KOPT-K1 (cell line): ENCODE data around the gene COL12A1.

Experiments
- H3K27ac ChIP-seq: fragments of 200-600 bp; sonication (generic); 2 replicates; pipeline ENCODE4 v1.5.1; 2016; ENCODE audit warnings: antibody characterized with exemption, mild to moderate bottlenecking, low read depth, low read length; ENCODE audit not compliant: poor library complexity, severe bottlenecking
- H3K36me3 ChIP-seq: fragments of 200-600 bp; sonication (generic); 2 replicates; pipeline ENCODE4 v1.5.1; 2017; ENCODE audit warnings: antibody characterized with exemption, mild to moderate bottlenecking, low read length, moderate library complexity; ENCODE audit not compliant: insufficient read depth
- H3K9me3 ChIP-seq: fragments of 200-600 bp; sonication (generic); 2 replicates; pipeline ENCODE4 v1.5.1; 2017; ENCODE audit warnings: antibody characterized with exemption, low read length, mild to moderate bottlenecking; ENCODE audit not compliant: insufficient read depth, poor library complexity, severe bottlenecking

The COL12A1 gene

DNA sequence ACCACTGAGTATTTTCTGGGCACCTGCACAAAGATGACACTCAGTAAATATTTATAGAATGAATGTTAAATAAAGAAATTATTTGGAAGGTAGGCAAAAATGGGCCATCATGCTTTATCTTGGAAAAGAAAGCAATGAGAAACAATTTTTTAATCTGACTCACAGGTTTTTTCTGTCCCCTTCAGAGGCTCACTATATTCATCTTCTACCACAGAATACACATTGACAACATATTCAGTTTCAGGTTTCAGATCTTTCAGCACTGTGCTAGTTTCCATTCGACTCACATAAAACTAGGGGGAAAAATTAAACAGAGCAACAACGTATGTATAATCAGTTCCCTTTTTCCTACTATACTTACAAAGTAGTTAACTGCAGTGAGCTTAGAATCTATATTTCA is 58.3 kb downstream of the COL12A1 start:
- no peaks in the 10 kb centered on the region for H3K9me3 ChIP-seq
- H3K36me3 ChIP-seq, result no peaks in the 10 kb centered on the region
- no peak overlapping the region for H3K27ac ChIP-seq

DNA sequence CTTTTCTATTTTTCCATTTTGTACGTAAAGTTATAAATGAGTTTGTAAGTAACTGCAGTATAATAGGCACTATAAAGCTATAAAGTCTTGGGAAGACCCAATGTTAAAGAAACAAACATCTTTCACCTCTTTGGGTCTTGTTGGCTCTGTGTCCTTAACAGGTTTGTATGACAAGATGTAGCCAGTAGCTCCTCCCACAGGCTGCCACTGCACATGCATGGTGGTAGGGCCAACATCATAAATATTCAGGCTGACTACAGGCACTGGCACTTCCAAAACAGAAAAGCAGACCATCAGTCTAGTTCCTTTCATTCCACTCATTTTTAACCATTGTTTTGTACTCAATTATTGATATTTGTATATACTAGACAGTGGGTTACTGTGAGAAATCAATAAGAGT is 59.9 kb downstream of the COL12A1 start:
- H3K36me3 ChIP-seq, result no peaks in the 10 kb centered on the region
- no peak overlapping the region for H3K27ac ChIP-seq
- H3K9me3 ChIP-seq, result no peaks in the 10 kb centered on the region

DNA sequence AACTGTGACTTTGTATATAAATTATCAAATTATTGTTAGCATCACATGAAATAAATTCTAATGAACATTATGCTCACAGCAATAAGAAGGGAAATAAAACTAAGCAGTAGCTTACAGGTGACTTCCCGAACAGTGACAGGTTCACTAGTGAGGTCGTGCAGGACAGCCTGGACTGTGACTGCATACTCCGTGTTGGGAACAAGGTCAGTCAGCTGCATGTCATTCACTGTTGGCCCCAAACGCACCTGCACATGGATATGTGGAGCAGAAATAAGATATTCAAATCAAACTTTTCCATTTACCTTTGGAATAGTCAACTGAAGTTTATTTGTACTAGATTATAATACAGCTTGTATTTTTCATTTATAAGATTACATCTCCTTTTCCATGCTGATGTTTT is 60.6 kb downstream of the COL12A1 start:
- no peaks in the 10 kb centered on the region for H3K9me3 ChIP-seq
- no peaks in the 10 kb centered on the region for H3K36me3 ChIP-seq
- H3K27ac ChIP-seq, result no peak overlapping the region

DNA sequence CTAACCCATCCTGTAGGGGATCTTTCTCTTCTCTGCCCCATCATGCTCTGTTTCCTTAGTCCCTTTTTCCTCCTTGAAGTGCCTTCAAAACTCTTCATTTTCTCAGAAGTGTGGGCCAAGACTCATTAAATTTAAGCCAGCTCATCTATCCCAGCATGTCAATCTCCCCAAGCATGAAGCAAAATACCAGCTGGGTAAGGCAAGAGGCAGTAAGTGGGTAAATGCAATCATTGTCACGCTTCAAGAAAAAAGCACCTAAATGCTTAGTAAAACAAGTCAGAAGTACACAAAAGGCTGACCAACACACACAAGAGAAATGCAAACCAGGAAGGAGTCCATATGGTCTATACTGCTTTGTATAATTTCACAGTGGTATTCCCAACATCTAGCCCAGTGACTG is 61.5 kb downstream of the COL12A1 start:
- Histone ChIP-seq H3K9me3 (no peaks in the 10 kb centered on the region), H3K36me3 (no peaks in the 10 kb centered on the region), H3K27ac (no peak overlapping the region)

DNA sequence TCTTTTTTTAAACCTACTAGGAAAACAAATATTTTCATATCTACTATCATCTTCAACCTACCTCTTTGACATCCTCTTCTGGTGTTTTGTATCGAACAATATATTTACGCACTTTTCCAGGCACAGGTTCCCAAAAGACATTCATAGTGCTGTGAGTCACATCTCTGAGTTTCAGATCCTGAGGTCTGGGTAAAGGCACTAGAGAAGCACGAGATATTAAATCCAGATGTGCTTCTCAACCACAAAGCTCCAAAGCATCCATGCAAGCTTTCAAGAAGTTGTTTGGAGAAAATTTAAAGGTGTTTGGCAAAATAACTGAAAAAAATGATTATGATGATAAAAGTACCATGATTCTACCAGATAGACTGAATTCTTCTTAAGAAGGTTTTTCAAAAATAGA is 62.7 kb downstream of the COL12A1 start:
- H3K36me3 ChIP-seq, result no peaks in the 10 kb centered on the region
- H3K27ac ChIP-seq, result no peak overlapping the region
- H3K9me3 ChIP-seq, result no peaks in the 10 kb centered on the region

DNA sequence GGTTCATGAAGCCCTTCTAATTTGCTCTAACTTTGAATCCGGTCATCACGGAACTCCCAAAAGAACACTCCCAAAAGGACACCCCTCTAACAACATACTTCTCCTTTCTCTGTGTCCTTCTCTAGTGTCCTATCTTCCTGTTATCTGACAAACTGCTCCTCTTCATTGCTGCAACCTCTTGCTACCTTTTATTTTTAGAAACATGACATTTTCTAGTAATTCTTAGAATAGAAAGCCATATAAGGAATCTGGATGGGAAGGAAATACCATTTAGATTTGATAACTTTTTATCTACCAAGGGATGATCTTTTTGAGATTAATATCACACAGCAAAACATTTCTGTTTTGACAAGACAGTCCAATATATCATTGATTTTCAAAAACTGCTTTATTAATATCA is 63.1 kb downstream of the COL12A1 start:
- Histone ChIP-seq H3K27ac (no peak overlapping the region), H3K9me3 (no peaks in the 10 kb centered on the region), H3K36me3 (no peaks in the 10 kb centered on the region)

DNA sequence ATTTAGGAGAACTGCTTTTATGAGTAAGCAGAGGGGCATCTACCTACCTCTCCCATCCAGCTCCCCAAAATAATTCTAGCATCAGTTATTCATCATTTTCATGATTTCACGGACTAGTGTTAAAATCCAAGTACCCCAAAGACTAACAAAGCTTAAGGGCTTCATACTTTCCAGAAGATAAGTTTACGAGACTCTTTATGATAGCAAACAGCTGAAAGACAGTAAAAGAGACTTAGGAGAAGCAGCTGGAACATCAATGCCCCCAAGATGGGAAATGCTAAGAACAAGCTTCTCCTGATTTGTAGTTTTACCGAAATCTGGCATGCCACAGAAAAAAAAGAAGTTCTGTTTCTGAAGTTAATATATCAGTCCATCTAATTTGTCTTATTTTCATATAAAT is 70.0 kb downstream of the COL12A1 start:
- Histone ChIP-seq H3K27ac (no peak overlapping the region), H3K36me3 (no peaks in the 10 kb centered on the region), H3K9me3 (no peaks in the 10 kb centered on the region)

DNA sequence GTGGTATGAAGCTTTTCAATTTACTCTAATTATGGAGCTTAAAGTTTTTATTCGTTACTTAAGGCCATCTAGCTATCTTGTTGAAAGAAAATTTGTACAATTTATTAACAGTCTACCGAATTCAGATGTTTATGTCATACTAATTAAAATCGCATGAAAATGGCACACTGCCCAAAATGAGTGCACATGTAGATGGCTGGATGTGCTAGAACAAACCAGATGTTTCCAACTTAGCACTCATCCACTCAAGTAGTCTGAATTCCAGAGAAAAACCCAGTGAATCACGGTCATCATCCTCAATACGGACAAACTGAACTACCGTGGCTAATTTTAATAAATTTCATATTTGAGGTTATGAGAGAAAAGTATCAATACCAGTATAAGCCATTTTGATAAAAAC is 70.4 kb downstream of the COL12A1 start:
- H3K9me3 ChIP-seq, result no peaks in the 10 kb centered on the region
- no peak overlapping the region for H3K27ac ChIP-seq
- no peaks in the 10 kb centered on the region for H3K36me3 ChIP-seq

DNA sequence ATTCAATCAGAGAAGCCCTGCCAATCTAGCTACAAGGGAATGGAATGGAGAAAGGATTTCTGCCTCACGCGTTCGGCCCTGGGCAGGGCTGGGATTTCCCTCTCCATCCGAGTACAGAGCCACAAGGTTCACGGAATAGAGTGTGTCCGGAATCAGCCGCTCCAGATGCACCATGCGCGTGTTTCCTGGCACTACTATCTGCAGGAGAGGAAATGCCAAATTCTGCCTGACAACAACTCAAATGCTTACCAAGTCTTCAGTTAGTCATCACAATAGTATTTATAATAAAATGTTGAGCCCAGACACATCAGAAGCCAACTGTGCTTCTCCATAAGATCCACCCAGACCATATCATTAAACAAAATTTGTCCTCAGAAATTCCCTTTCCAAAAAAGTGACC is 75.1 kb downstream of the COL12A1 start:
- no peaks in the 10 kb centered on the region for H3K36me3 ChIP-seq
- no peaks in the 10 kb centered on the region for H3K9me3 ChIP-seq
- no peak overlapping the region for H3K27ac ChIP-seq

DNA sequence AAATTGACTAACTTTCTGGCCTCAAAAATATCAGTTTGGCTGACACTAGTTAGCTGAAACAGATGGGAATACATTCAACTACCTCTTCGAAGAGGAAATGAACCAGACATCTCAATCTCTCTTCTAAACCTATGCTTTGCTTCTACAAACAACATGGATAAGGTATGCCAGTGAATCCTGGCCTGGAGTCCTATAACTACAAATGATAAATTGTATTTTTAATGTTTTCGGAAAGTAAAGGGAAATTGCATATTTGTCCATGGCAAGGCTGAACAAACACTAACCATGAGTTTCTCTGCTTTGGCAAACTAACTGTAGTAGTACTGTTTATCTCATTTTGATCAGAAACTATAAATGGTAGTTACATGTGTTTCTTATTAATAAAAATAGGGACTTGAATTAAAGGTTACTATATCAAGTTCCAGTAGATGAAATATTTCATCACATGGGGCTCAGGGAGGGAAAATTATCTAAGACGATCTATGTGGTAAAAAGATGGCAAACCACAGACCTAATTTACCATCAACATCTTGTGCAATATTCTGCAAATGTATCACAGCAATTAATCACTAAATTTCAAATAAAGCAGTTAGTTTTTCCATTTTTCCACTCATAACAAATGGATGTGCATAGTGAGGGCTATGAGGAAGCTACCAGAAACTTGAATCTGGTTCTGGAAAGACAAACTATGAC is 76.8 kb downstream of the COL12A1 start:
- Histone ChIP-seq H3K27ac (no peak overlapping the region), H3K9me3 (no peaks in the 10 kb centered on the region), H3K36me3 (no peaks in the 10 kb centered on the region)

DNA sequence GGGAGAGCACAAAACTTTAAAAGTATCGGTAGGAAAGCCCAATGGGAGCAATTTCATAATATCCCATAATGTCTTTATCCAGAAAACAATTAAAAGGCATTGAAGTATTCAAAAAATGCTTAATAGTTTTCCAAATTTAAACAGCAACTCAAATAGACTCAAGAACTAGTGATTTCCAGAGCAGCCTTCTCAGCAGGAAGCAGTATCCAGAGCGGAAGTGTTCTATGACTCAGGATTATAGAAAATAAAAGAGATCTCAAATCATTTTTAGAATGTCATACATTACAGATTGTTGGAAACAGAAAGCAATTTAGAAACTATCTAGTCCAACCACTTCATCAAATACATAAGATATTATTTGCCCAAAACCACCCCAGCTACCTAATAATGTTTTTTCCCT is 79.3 kb downstream of the COL12A1 start:
- Histone ChIP-seq H3K9me3 (no peaks in the 10 kb centered on the region), H3K36me3 (no peaks in the 10 kb centered on the region), H3K27ac (no peak overlapping the region)

DNA sequence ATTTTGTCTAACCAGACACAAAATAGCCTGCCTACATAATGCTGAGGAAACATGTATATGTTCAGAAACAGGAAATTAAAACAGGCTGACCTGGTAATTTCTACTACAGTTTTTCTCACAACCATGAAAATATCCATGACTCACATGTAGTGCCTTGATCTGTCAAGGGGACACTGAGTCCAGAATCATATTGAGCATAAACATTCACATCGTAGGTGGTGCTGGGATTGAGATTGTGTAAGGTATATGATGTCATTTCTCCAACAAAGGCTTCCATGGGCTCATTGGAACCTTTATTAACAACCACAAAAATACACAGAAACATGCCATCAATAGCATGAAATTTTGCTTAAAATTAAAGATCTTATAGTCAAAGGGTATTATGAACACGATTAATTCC is 80.9 kb downstream of the COL12A1 start:
- no peak overlapping the region for H3K27ac ChIP-seq
- H3K36me3 ChIP-seq, result no peaks in the 10 kb centered on the region
- no peaks in the 10 kb centered on the region for H3K9me3 ChIP-seq

DNA sequence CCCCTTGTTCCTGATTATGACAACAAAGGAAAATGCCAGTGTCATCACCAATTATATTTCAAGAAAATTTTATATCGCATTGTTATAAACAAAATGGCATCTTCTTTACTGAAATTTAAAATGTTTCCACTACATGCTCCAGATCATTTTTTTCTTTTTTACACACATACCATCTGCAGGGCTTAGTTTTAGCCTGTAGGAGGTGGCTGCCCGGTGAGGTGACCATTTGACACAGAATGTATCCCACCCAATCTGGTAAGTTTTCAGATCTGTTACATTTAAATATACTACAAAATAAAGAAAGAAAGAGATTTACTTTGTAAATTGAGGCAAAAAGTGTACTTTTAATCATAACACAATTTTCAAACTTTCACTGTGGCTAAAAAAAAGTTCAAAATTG is 81.8 kb downstream of the COL12A1 start:
- no peak overlapping the region for H3K27ac ChIP-seq
- H3K9me3 ChIP-seq, result no peaks in the 10 kb centered on the region
- H3K36me3 ChIP-seq, result no peaks in the 10 kb centered on the region

DNA sequence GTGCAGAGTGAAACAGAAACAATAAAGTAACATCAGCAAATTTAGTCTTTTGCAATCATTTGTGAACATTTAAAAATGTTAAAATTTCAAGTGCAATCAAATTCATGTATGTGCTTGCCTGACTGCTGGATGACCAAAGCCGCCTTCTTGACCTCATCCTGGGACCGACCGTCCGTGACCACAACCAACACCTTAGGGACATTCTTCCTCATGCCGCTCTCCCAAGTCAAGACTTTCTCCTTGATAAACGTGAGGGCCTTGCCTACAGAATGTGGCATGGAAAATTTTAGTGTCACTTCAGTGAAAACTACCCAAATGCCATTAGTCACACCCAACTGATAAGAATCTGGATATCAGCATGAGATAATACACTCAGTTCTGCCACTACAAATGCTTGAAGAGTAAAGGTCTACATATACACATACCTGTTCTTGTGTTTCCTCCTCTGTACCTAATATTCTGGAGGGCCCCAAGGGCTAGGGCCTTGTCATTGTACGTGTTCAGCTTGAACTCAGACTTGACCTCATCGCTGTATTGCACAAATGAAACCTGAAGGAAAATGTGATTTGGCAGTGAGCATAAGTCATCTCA is 86.8 kb downstream of the COL12A1 start:
- Histone ChIP-seq H3K36me3 (no peaks in the 10 kb centered on the region), H3K9me3 (no peaks in the 10 kb centered on the region), H3K27ac (no peak overlapping the region)

DNA sequence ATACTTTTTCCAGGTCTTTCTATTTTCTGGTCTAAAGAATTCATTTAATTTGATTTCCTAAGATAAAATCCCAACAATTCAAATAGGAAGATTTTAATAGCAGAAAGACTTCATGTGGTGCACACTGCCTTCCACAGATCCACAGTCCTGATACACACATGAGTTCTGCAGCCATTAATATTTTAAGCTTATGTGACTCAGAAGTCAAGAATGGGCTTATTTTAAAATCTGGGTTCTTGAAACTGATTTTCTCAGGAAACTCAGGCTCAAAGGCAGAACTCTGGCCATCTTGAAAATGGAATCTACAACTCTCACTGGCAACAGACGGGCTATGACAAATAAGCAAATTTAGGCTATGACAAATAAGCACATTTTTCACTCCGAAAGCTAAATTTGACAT is 88.2 kb downstream of the COL12A1 start:
- Histone ChIP-seq H3K36me3 (no peaks in the 10 kb centered on the region), H3K9me3 (no peaks in the 10 kb centered on the region), H3K27ac (no peak overlapping the region)

DNA sequence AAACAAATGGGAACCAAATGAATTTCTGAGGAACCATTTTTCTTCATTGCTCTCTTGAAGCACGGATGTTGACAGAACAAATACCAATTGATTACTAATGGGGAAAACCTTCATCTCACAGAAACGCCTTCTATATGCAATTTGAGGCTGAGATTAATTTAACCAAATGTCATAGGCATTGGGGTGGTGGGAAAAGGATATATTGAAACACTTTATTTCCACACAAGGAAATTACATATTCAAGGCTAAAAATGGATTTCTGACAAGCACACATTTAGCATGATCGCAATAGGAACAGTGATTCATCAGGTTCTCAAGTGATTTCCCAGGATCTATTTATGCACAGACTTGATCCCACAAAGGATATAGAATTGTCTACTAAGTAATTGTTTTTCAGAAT is 88.9 kb downstream of the COL12A1 start:
- no peak overlapping the region for H3K27ac ChIP-seq
- no peaks in the 10 kb centered on the region for H3K9me3 ChIP-seq
- H3K36me3 ChIP-seq, result no peaks in the 10 kb centered on the region
